IMR-90 (cell line): Measurements from ENCODE around the gene DNAJC6.

Experiments
- CTCF ChIP-seq: conservative IDR thresholded peaks from 2 replicates; pipeline ENCODE4 v1.5.1; 2012; ENCODE audit warnings: mild to moderate bottlenecking, low read depth, low read length, improper control_type of control experiment
- POLR2A ChIP-seq: IDR thresholded peaks from 2 replicates; pipeline ENCODE4 v1.6.1; 2012; ENCODE audit warnings: mild to moderate bottlenecking, low read depth, low read length

- TF ChIP-seq CTCF (no peak), POLR2A (no peak)
Measured at GRCh38 chr1:65440915-65441314, 131.6 kb downstream of the DNAJC6 start.
